GM12872 (cell line): ENCODE results near the gene CFAP90.

ENCODE experiments used
- TF ChIP-seq, protein P1 (sequence below): IDR thresholded peaks from 3 replicates; pipeline ENCODE4 v1.5.1; 2011; ENCODE audit warnings: low read depth, mild to moderate bottlenecking, low read length, moderate library complexity; ENCODE audit not compliant: insufficient read depth

The CFAP90 gene

GRCh38 chr5:7850395-7851239 lies at the start of gene CFAP90:
Gene CFAP90, minus strand, starts transcription at chr5:7851133. Its CDS starts 112 bp downstream, at chr5:7851021.
- TF ChIP-seq, protein P1, sequence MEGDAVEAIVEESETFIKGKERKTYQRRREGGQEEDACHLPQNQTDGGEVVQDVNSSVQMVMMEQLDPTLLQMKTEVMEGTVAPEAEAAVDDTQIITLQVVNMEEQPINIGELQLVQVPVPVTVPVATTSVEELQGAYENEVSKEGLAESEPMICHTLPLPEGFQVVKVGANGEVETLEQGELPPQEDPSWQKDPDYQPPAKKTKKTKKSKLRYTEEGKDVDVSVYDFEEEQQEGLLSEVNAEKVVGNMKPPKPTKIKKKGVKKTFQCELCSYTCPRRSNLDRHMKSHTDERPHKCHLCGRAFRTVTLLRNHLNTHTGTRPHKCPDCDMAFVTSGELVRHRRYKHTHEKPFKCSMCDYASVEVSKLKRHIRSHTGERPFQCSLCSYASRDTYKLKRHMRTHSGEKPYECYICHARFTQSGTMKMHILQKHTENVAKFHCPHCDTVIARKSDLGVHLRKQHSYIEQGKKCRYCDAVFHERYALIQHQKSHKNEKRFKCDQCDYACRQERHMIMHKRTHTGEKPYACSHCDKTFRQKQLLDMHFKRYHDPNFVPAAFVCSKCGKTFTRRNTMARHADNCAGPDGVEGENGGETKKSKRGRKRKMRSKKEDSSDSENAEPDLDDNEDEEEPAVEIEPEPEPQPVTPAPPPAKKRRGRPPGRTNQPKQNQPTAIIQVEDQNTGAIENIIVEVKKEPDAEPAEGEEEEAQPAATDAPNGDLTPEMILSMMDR = no peak

DNA sequence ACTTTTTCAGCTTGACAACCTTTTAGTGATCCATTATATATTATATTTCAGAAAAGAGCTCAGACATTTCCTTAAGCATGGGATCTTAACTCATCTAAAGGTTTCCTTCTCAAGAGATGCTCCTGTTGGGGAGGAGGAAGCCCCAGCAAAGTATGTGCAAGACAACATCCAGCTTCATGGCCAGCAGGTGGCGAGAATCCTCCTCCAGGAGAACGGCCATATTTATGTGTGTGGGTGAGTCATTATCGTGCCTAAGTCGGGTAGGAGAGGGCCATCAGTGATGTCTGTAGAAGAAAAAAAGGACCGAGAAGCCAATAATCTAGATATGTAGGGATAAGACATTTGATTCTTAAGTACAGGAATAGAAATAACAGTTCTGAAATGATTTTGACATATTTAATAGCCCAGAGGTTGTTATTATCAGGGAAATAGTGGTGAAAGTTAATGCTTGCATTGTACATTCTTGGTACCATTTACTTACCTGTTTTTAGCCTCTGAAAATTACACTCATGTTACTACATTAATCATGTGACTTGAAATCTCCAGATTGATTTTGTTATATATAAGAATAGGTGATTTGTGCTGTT lies 46.2 kb upstream of the CFAP90 start:
- TF ChIP-seq, protein P1 = peak; percentile 38; the same call in 2 of the 3 replicates

DNA sequence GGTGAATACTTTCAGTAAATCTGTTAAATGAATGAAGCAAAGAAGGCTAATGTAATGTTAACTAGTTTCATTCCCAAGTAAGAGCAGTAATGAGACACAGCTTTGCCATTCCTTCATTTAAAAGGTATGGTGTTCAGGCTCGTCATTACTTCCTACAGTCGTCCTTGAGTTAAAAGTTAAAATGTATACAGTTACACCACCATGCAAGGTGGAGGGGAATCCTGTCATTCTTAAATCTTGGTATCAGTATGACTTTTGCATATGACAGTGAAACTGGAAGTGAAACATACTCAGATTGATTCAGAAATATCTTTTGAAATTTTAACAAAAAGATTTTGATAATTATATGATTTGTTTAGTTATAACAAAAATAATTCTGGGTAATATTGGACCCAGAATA lies 43.9 kb upstream of the CFAP90 start:
- TF ChIP-seq, protein P1 = no peak

GRCh38 chr5:7894439-7894838 lies 43.5 kb upstream of the CFAP90 start:
- TF ChIP-seq, protein P1 = no peak

- TF ChIP-seq, protein P1 = no peak
Observed at GRCh38 chr5:7888901-7889300, 38.0 kb upstream of the CFAP90 start.

DNA sequence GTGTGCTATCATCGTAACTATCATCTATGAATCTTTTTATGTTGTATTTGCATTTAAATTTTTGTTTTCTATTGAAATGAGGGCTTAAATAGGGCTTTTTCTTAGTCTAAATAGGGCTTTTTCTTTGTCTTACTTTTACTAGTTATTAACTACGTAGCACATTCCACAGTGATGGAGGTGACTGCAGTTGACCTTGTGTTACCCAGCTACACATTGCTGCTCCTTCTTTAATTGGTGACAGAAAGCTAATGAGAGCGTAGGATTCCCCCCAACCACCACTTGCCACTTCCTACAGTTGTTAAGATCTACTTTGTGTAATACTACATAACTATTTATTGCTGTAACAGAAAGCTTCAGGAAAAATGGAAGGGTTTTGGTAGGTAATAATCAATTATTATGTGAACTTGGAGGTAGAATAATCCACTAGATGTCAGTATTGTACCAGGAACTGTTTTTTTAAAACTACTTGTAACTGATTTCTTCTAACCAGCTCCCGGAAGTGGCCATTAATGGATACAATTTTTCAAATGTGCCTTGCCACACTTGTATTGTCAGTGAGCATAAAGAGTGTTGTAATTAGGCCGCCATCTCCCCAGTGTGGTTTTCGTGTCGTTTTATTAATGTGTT lies 36.0 kb upstream of the CFAP90 start:
- TF ChIP-seq, protein P1 = peak; percentile 42; the same call in 1 of the 3 replicates
